K562 (cell line): ENCODE measurements around the gene DCTN2. TPM values are rescaled to one million over a fixed set of nuclear protein-coding genes. Genes with fewer than 3 reads are reported as not detected.
A peak's percentile ranks its signal among the peaks of the same experiment; 100 is the strongest.

Experiments used
- ATAC-seq: fragments of 200-7000 bp; cut with Tn5 transposase; 3 replicates; pipeline ENCODE4 v1.9.1; 2020; ENCODE audit warnings: moderate library complexity
- BruUV-seq: library from RNA; stranded (reverse); fragments of 400-500 nt; replicated peaks from 2 replicates; lab custom pipeline; 2021; lab: Mats Ljungman, UMichigan
- CTCF ChIA-PET: fragments of 300-600 bp; formaldehyde crosslinking; extraction: SDS; loops from one replicate; lab custom pipeline; 2021; ENCODE audit warnings: low intra/inter-chr PET ratio; lab: Yijun Ruan, JAX
- POLR2A ChIA-PET: fragments of 300-600, 350-650 bp; sonication (Branson Sonifier 250); formaldehyde crosslinking; extraction: SDS; loops from one replicate; lab custom pipeline; 2021; ENCODE audit warnings: antibody characterized with exemption, inconsistent platforms; lab: Yijun Ruan, JAX
- DNase-seq, 4 experiments: peaks; one replicate each; pipeline versions ENCODE4 v3.0.0 to v3.0.0-alpha.2; 2011 to 2018; ENCODE audit warnings: low spot score in 3 of 4, mixed read lengths in 3 of 4; ENCODE audit errors: extremely low read depth in 1 of 4
- FAIRE-seq: peaks from 2 replicates; lab custom pipeline; 2011; peaks lifted over from hg19 to GRCh38; lab: Jason Lieb, UNC
- H2AFZ ChIP-seq: 2 replicates; pipeline ENCODE4 v1.6.0; 2011; ENCODE audit warnings: low read depth, low read length, control low read depth, inconsistent platforms
- H3K27ac ChIP-seq: fragments of 200-600 bp; 3 replicates; pipeline ENCODE4 v1.8.0; 2011; ENCODE audit warnings: low read depth, mild to moderate bottlenecking, control low read depth, inconsistent platforms, low read length, moderate library complexity, mixed read lengths; ENCODE audit errors: extremely low read depth
- H3K27me3 ChIP-seq, 2 experiments: fragments of 300-600 bp in 1 of 2; 2 replicates in 1 of 2; 3 replicates in 1 of 2; pipeline versions ENCODE4 v1.6.0 to v1.8.0; 2011; ENCODE audit warnings: inconsistent platforms in 2 of 2, low read length in 2 of 2, mild to moderate bottlenecking in 1 of 2, mixed read lengths in 1 of 2, moderate library complexity in 1 of 2; ENCODE audit not compliant: control insufficient read depth in 2 of 2, insufficient read depth in 2 of 2
- H3K36me3 ChIP-seq: fragments of 300-600 bp; 3 replicates; pipeline ENCODE4 v1.8.0; 2011; ENCODE audit warnings: mild to moderate bottlenecking, low read length, inconsistent platforms; ENCODE audit not compliant: control insufficient read depth, insufficient read depth
- H3K4me1 ChIP-seq, 2 experiments: fragments of 200-600 bp in 1 of 2; replicated peaks in 1 of 2; 2 replicates in 1 of 2; 3 replicates in 1 of 2; pipeline versions ENCODE4 v1.5.1 to v1.8.0; 2011; ENCODE audit warnings: inconsistent platforms in 2 of 2, low read length in 2 of 2, mild to moderate bottlenecking in 1 of 2, mixed read lengths in 1 of 2, moderate library complexity in 1 of 2; ENCODE audit not compliant: control insufficient read depth in 2 of 2, insufficient read depth in 2 of 2
- H3K4me2 ChIP-seq: 2 replicates; pipeline ENCODE4 v1.6.1; 2011; ENCODE audit warnings: low read length, control low read depth, inconsistent platforms, mixed read lengths; ENCODE audit not compliant: insufficient read depth
- H3K4me3 ChIP-seq: fragments of 200-600 bp; sonication (generic), shearing (Covaris generic); 2 replicates; pipeline ENCODE4 v1.5.1; 2016; ENCODE audit warnings: control low read depth, inconsistent platforms
- H3K79me2 ChIP-seq: fragments of 200-600 bp; 3 replicates; pipeline ENCODE4 v1.8.0; 2011; ENCODE audit warnings: low read length, inconsistent platforms; ENCODE audit not compliant: control insufficient read depth, insufficient read depth
- H3K9ac ChIP-seq, 2 experiments: 2 replicates each; pipeline versions ENCODE4 v1.6.0 to v1.6.1; 2011; ENCODE audit warnings: low read depth in 2 of 2, low read length in 2 of 2, control low read depth in 1 of 2, inconsistent platforms in 1 of 2, mild to moderate bottlenecking in 1 of 2, mixed read lengths in 1 of 2; ENCODE audit not compliant: insufficient read depth in 1 of 2
- H3K9me1 ChIP-seq: one replicate; pipeline ENCODE4 v1.6.0; 2011; ENCODE audit warnings: inconsistent platforms, mild to moderate bottlenecking, low read length, moderate library complexity; ENCODE audit not compliant: control insufficient read depth, insufficient read depth
- H3K9me3 ChIP-seq: replicated peaks from 2 replicates; pipeline ENCODE4 v1.5.1; 2011; ENCODE audit warnings: low read depth, low read length, inconsistent platforms; ENCODE audit not compliant: control insufficient read depth, insufficient read depth
- H4K20me1 ChIP-seq: replicated peaks from 2 replicates; pipeline ENCODE4 v1.6.1; 2011; ENCODE audit warnings: low read length, inconsistent platforms, mixed read lengths; ENCODE audit not compliant: control insufficient read depth, insufficient read depth
- ATF6 ChIP-seq: sonication (generic); formaldehyde crosslinking; IDR thresholded peaks from 2 replicates; pipeline ENCODE4 v1.4.0; 2020; ENCODE audit warnings: mild to moderate bottlenecking, missing genetic modification reagents
- RFX1 ChIP-seq: fragments of 450-650 bp; IDR thresholded peaks from 2 replicates; pipeline ENCODE4 v1.6.1; 2016; ENCODE audit warnings: mild to moderate bottlenecking, moderate library complexity
- ZNF316 ChIP-seq: fragments of 450-650 bp; IDR thresholded peaks from 2 replicates; pipeline ENCODE4 v1.6.1; 2016
- WGBS: fragments of 100-300 bp; shearing (Covaris generic); methylation state at CpG from one replicate; pipeline ENCODE4 v1.1.6; 2016; ENCODE audit warnings: low coverage, mixed read lengths; ENCODE audit not compliant: insufficient coverage; ENCODE audit errors: missing lambda C conversion rate; 5-methylcytosine and 5-hydroxymethylcytosine counted together
- in situ Hi-C: fragments of 300-500 bp; cut with MboI; formaldehyde crosslinking; loops from 4 replicates; pipeline ENCODE4 v1.15.0; 2018; ENCODE audit warnings: inconsistent platforms, mixed read lengths
- intact Hi-C: fragments of 100-400 bp; cut with micrococcal nuclease; formaldehyde crosslinking; loops from 2 replicates; pipeline ENCODE4 v1.14.2; 2022
- polyA plus RNA-seq, 8 experiments: library from polyadenylated mRNA; depleted of rRNA in 4 of 8; stranded (reverse) in 5 of 8; unstranded in 3 of 8; fragments of >200 nt; fragmentation: Nextera tagmentation in 2 of 8; fragmentation: Illumina TruSeq in 1 of 8; extraction: Ambion mirVana in 2 of 8; extraction: Trizol in 1 of 8; gene quantifications; 2 replicates each; pipeline versions ENCODE4 v1.2.1 to v1.2.3, GENCODE V29; 2011 to 2014; ENCODE audit warnings: inconsistent platforms in 1 of 8, missing spikeins in 1 of 8
- total RNA-seq, 7 experiments: library from RNA; depleted of rRNA in 6 of 7; stranded (reverse); fragments of >200 nt in 6 of 7; fragmentation: Illumina TruSeq in 2 of 7; extraction: Trizol in 2 of 7; gene quantifications; 2 replicates each; pipeline versions ENCODE4 v1.2.1 to v1.2.3, GENCODE V29; 2011 to 2021; ENCODE audit warnings: low replicate concordance in 1 of 7

The DCTN2 gene
- total and polyA plus RNA-seq, 9 of the 15 experiments (the other 6 are each of a cell fraction or from before 2014, with no cell fraction given), result 43.6 to 270 (median 125) TPM

GRCh38 chr12:57554453-57554852 is 7.5 kb upstream of the DCTN2 start:
- WGBS, result 100% methylated on average over 1 of the region's 2 CpGs
- BruUV-seq, result no TSS peak
- peak overlapping the region; percentile 89; the same call in 1 of the 2 replicates for H3K4me2 ChIP-seq
- H3K4me3 ChIP-seq, result no peak overlapping the region
- peaks cover 49 to 55% of the 10 kb centered on the region in 2 experiments for H3K4me1 ChIP-seq
- H3K27ac ChIP-seq, result no peak overlapping the region; the same call in 2 of the 3 replicates
- no peaks in the 10 kb centered on the region for H4K20me1 ChIP-seq
- H2AFZ ChIP-seq, result no peak overlapping the region
- no peaks in the 10 kb centered on the region for H3K9me1 ChIP-seq
- peaks cover 17% of the 10 kb centered on the region for H3K36me3 ChIP-seq
- H3K9me3 ChIP-seq, result no peaks in the 10 kb centered on the region
- TF ChIP-seq RFX1 (no peak), ATF6 (CRISPR knock-in tag) (0 out of 2 replicates have a peak, but pooled peaks have one; percentile 27), ZNF316 (0 out of 2 replicates have a peak, but pooled peaks have one; percentile 6)
- H3K79me2 ChIP-seq, result peaks cover 67% of the 10 kb centered on the region
- DNase-seq, result no peak
- ChIA-PET POLR2A (interaction anchor here (1.4 to 4.2 kb wide), 4 partner anchors 8 to 36 kb away, joined by 3 to 38 read pairs (median 10); partner anchors contain the start of gene DDIT3), CTCF (no interaction called here)
- in situ Hi-C loops (no loop called here), intact Hi-C loops (no loop called here)
- no peak for FAIRE-seq
- peak overlapping the region in 1 of 2 experiments; percentile 72; a peak in 1 of 4 replicates for H3K9ac ChIP-seq
- H3K27me3 ChIP-seq, result no peaks in the 10 kb centered on the region
- no peak for ATAC-seq
